Astrocyte (in vitro differentiated cells and primary cell): ENCODE measurements around the gene FAS.

Source experiments
- CTCF ChIP-seq: IDR thresholded peaks from 2 replicates; pipeline ENCODE4 v1.5.1; 2011; ENCODE audit warnings: low read depth, mild to moderate bottlenecking, inconsistent platforms, low read length, moderate library complexity; ENCODE audit not compliant: insufficient read depth
- EZH2 ChIP-seq: IDR thresholded peaks from 2 replicates; pipeline ENCODE4 v1.6.1; 2012; ENCODE audit warnings: mild to moderate bottlenecking, low read length, inconsistent platforms; ENCODE audit not compliant: insufficient read depth

- TF ChIP-seq EZH2 (no peak), CTCF (no peak)
Observed at GRCh38 chr10:88983939-88984338, 6.7 kb upstream of the FAS start.
